DOHH2 (cell line): ENCODE data around the gene EEF1A1.
"Not testable (repeated sequence)": the region's sequence is repeated elsewhere in the genome, so short reads cannot be mapped to it uniquely, and the experiment has no call there.

Source experiments
- CTCF ChIP-seq: fragments of 200-600 bp; sonication (generic); IDR thresholded peaks from one replicate; pipeline ENCODE4 v1.5.1; 2014; ENCODE audit warnings: antibody characterized with exemption, mild to moderate bottlenecking, low read depth, low read length; ENCODE audit not compliant: poor library complexity, severe bottlenecking
- EZH2phosphoT487 ChIP-seq: fragments of 200-600 bp; sonication (generic); IDR thresholded peaks from 2 replicates; pipeline ENCODE4 v1.6.1; 2017; ENCODE audit warnings: borderline replicate concordance, mild to moderate bottlenecking, antibody characterized with exemption, low read length, moderate library complexity, mixed read lengths

GRCh38 chr6:73505705-73506104 lies 15.1 kb downstream of the EEF1A1 start:
- not testable (repeated sequence) for TF ChIP-seq CTCF, EZH2phosphoT487
